Activated CD8-positive, alpha-beta memory T cell treated with anti-CD3 and anti-CD28 coated beads, Interleukin-2, amount 50 U/mL, for 1 hour (primary cell): Measurements from ENCODE around the gene OR52E2.

Experiments
- DNase-seq: peaks from one replicate; pipeline ENCODE4 v3.0.0-alpha.2; 2020; ENCODE audit errors: extremely low read depth

Gene OR52E2

DNA sequence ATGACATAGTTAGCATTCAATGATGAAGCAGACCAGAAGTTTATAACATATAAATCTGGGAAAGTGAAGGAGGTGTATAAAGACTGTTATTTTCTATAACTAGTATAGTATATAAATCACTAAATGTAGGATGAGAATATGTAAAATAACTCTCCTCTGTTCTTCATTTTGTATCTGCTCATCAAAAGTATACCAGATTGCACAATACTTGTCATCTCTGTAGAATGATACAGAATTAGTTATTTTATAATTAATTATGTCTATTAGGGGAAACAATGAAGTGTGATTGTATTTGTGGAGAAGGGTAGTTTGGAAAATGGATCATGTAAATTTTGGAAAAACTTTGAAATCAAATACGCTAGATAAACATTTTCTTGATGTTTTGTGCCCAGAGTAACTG lies 46.4 kb downstream of the OR52E2 start:
- DNase-seq: no peak

GRCh38 chr11:5011254-5011653 lies 48.2 kb downstream of the OR52E2 start:
- no peak for DNase-seq
